Gastrocnemius medialis (tissue), 4 donors: ENCODE results near the gene AFF3.
"Not testable (repeated sequence)": the region's sequence is repeated elsewhere in the genome, so short reads cannot be mapped to it uniquely, and the experiment has no call there.

Experiments used
- CTCF ChIP-seq, 5 experiments: fragments of 450-650 bp in 3 of 5; fragments of 200-600 bp in 2 of 5; sonication (generic) in 2 of 5; IDR thresholded peaks in 4 of 5; conservative IDR thresholded peaks in 1 of 5; 1 replicate in 4 of 5; 2 replicates in 1 of 5; pipeline ENCODE4 v1.5.1; 2016 to 2019; ENCODE audit warnings: antibody characterized with exemption in 5 of 5, mild to moderate bottlenecking in 3 of 5, moderate library complexity in 3 of 5
- POLR2A ChIP-seq, 2 donors: fragments of 450-650 bp; IDR thresholded peaks; one replicate each; pipeline ENCODE4 v1.6.1; 2017; ENCODE audit warnings: antibody characterized with exemption in 2 of 2, mild to moderate bottlenecking in 2 of 2, moderate library complexity in 2 of 2

DNA sequence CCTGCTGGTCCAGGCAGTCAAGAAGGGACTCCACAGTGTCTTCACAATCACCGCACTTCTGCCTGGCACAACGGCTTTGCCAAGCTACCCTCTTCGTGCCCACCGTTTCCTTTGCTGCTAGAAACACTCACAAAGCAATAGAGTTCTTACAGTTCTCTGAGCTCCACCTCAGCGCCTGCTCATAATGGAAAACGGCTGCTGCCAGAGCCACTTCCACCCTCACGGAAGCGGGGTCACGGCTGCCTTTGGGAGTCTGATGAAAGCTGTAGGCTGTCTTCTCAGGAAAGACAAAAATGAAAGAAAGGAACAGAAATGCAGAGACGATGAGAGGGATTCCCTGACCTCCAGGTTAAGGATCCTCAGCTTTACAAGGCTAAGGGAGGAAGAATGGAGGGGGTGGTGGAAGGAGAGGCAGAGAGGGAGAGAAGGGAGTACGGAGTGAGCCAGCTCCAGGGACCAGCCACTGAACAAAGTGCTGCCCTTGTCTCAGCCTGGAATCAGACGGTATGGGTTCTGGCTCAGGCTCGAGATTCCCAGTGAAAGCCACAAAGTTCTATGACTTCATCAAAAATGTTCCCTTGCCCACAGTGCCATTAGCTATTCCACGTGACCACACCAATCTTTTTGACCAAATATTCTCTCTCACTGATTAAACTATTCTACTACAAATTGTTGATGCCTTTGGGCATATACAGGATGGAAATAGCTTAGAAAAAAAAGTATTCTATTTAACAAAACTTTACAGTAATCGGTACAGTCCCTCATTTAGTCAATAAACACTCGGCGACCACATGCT, 58.8 kb downstream of the AFF3 start:
- not testable (repeated sequence) for TF ChIP-seq CTCF (IDR thresholded peaks at IDR 0.05 in 4 of 5, conservative IDR thresholded peaks at IDR 0.05 in 1 of 5); POLR2A (IDR thresholded peaks at IDR 0.05)
